OCI-LY1 (cell line): ENCODE measurements around the gene TMEM212.

Experiments
- EZH2 ChIP-seq: fragments of 200-600 bp; sonication (generic), shearing (Covaris generic); IDR thresholded peaks from 2 replicates; pipeline ENCODE4 v1.8.0; 2017; ENCODE audit warnings: borderline replicate concordance, mixed run types, mild to moderate bottlenecking, antibody characterized with exemption, low read length, moderate library complexity, mixed read lengths
- TF ChIP-seq, protein P1 (sequence below): fragments of 200-600 bp; sonication (generic), shearing (Covaris generic); IDR thresholded peaks from 2 replicates; pipeline ENCODE4 v1.5.1; 2017; ENCODE audit warnings: mild to moderate bottlenecking, antibody characterized with exemption, low read length, moderate library complexity, mixed read lengths

DNA sequence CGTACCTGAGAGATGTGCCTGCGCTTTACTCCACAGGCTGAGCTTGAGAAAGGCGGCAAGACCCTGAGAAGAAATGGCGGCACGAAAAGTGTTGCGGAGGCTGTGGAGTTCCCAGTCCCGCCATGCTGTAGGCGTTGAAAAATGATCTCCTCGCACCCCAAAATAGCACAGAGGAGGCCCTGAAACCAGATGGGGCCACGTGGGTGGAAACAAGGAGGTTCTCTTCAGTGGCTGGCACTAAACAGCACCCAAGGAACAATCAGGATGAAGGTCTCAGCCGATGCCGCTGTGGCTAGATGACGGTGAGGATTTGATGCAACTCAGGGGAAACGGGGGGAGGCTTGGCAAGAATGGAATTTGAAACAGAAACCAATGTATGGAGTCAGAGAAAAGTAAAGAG is 57.3 kb downstream of the TMEM212 start:
- TF ChIP-seq, protein P1, sequence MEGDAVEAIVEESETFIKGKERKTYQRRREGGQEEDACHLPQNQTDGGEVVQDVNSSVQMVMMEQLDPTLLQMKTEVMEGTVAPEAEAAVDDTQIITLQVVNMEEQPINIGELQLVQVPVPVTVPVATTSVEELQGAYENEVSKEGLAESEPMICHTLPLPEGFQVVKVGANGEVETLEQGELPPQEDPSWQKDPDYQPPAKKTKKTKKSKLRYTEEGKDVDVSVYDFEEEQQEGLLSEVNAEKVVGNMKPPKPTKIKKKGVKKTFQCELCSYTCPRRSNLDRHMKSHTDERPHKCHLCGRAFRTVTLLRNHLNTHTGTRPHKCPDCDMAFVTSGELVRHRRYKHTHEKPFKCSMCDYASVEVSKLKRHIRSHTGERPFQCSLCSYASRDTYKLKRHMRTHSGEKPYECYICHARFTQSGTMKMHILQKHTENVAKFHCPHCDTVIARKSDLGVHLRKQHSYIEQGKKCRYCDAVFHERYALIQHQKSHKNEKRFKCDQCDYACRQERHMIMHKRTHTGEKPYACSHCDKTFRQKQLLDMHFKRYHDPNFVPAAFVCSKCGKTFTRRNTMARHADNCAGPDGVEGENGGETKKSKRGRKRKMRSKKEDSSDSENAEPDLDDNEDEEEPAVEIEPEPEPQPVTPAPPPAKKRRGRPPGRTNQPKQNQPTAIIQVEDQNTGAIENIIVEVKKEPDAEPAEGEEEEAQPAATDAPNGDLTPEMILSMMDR: no peak
- TF ChIP-seq EZH2: no peak
